HG02885 (cell line): ENCODE results near the gene PPCDC.

Source experiments
- ATAC-seq: cut with Tn5 transposase; IDR thresholded peaks from one replicate; pipeline ENCODE4 v1.9.1; 2021; ENCODE audit warnings: mild to moderate bottlenecking; ENCODE audit not compliant: unreplicated experiment, poor library complexity

PPCDC gene

DNA sequence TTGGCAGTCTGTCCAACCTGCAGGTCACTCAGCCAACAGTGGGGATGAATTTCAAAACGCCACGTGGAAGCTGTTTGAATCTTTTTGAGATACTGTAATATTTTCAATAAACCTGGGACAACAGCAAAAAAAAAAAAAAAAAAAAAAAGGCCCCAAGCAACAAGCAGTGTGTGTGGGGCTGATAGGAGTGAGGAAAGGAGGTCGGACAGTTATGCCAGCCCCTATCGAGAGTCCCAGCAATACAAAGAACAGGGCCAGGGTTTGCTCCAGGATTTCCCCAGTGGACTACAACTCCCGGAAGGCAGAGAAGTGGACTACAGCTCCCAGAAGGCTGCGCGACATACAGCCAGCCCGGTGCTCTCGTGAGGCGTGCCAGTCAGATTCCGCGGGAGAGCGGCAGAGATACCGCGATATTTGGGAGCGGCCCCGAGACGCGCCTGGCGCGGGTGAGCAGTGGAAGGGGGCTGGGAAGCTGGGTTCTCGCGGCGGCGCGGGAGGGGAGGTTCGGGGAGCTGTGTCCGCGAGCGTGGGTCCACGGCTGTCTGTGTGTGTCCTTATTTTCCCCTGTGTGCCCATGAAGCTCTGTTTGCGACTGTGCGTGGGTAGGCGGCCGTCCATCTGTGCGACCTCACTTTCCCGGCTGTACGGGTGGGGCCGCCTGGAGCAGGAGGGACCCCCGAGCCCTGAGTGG, at the start of gene PPCDC:
PPCDC (plus strand) TSS at position 410 of the 691 bp plus-strand sequence. CDS start 4,729 bp downstream, outside the sequence.
- ATAC-seq, result peak; percentile 96

DNA sequence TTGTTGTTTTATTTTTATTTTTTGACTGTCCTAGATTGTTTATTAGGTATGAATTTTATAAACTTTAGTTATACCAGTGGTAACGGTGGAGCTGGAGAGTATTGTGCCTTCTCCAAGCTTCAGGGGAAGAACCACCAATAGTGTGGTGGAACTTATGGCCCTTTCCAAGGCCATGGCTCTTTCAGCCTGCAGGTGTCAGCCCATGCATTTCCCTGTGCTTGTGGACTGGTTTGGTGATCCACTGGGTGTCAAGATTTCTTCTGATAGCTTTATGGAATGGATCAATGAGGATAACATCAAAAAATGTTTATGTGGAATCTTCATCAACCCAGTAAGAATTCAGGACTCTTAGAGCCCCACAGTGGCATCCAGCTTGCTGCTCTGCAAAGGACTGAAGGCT, 47.2 kb upstream of the PPCDC start:
- ATAC-seq, result no peak

- no peak for ATAC-seq
Observed at GRCh38 chr15:74977599-74977998, 45.8 kb upstream of the PPCDC start.

DNA sequence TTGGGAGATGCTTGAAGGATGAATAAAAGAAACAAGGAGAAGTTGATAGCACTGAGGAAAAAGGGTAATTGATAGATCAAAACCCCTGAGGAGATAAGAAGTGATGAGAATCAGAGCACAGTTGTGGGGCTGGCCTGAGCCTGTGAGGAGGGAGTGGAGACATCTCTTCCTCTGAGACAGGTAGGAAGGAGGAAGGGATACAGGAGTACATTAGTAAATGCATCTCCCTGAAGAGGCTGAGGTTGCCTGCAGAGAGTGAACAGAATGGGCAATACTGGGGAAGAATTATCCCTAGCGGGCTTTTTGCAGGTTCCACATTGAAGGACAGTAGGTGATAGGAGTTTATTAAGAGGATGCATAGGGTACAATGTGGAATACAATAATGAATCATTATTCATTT, 45.3 kb upstream of the PPCDC start:
- ATAC-seq, result no peak

DNA sequence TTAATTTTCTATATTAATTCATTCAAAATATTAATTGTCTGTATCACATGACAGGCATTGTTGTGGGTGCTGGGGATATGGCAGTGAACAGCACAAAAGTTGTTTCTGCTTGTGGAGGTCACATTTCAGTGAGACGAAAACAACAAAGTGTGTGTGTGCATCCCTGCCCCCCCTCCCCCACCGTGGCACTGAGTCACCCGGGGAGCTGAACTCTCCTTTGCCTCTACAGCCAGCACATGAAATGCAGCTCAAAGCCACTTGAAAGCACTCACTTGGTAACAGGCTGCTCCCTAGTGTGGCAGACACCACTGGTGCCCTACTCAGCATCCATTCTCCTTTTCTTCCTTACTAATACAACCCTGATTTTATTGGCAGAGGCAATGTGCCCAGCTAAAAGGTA, 44.9 kb upstream of the PPCDC start:
- no peak for ATAC-seq

GRCh38 chr15:74982183-74982582, 41.2 kb upstream of the PPCDC start:
- no peak for ATAC-seq

GRCh38 chr15:74983725-74984231, 39.6 kb upstream of the PPCDC start:
- ATAC-seq, result no peak

- no peak for ATAC-seq
Observed at GRCh38 chr15:74988007-74988800, 35.2 kb upstream of the PPCDC start.

DNA sequence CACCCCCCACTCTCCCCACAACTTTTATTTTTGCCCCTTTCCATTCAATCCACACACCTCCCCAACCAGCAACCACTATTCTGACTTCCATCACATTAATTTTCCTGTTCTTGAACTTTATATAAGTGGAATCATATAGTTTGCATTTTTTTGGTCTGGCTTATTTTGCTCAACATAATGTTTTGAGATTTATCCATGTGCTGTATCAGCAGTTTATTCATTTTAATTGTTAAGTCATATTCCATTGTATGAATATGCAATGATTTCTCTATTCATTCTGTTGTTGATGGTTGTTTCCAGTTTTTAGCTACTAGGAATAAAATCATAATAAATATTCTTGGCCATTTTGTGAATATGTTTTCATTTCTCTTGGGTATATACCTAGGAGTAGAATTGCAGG, 33.9 kb upstream of the PPCDC start:
- no peak for ATAC-seq

DNA sequence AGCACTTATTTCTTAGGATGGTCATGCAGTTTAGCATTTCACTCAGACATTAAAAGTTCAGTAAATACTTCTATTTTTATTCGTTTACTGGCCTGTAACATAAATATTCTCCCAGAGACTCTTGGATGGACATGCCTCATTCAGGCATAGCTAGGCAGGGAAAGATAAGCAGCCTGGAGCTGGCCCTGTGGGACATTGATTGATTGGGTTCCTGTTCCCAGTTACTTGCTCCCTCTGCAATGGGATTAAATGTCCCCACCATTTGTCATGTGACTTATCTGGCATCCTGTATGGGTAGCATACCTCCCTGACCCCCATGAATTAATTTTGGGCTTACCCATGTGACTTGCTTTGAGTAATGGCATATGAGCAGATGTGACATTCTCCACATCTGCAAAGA, 30.8 kb upstream of the PPCDC start:
- no peak for ATAC-seq

DNA sequence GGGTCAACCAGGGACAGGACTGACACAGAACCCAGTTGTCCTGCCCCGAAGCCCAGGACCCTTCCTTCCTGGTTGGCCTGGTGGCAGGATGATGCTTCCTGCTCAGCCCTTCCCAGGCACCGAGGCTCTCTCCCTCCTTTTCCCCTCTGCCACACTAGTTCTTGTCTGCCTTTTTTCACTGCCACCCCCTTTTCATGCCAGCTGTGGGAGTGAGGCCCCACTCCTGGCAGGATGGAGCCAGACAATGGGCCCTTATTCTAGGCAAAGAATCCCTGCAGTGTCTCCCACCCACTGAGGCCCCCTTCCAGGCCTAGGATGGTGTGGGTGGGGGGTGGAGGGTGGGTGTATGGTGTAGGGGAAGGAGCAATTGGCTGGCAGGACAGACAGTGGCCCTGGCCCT, 29.2 kb upstream of the PPCDC start:
- no peak for ATAC-seq

DNA sequence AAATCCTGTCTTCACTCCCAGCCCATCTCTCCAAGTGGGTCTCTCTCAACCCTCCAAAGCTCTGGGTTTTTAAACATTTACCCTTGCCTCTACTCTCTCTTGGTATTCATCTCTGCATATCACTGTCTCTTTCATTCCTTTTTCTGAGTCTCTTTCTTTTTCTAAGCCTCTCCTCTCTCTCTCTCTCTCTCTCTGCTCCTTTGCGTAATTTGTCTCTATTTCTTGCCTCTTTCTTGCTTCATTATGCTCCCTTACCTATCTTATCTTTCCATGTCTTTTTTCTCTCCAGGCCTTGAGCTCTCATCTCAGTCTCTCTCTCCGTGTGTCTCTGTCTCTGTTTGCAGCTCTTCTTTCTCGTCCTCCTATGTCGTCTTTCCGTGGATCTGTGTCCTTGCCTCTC, 28.7 kb upstream of the PPCDC start:
- no peak for ATAC-seq

DNA sequence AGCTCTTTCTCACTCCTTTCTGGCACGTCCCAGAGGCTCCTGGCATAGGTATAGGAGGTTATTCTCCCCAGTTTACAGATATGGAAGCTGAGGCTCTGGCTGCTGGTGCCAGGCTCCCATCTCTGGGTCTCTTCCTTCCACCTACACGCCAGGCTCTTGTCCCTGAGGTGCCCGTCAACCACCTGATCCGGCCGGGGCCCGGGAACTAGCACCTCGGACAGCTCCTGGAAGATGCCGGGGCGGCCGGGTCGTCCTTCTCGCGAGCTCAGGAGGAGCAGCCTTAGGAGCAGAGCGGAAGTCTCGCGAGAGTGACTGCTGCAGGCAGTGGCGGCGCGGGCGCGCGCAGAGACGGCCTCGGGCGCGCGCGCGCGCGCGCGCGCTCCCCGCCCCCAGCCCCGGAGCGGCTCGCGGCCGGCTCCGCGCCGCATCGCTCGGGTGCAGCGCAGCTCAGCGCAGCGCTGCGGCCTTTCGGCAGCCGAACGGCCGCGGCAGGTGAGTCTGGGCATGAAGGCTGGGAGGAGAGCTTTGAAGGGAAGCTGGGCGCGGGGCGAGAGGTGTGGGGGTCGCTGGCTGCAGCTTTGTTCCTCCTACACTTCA, 28.1 kb upstream of the PPCDC start, which contains the start of gene SCAMP5:
SCAMP5 (plus strand) TSS at position 382 of the 597 bp plus-strand sequence. CDS start 16,277 bp downstream, outside the sequence.
- peak; percentile 69 for ATAC-seq

DNA sequence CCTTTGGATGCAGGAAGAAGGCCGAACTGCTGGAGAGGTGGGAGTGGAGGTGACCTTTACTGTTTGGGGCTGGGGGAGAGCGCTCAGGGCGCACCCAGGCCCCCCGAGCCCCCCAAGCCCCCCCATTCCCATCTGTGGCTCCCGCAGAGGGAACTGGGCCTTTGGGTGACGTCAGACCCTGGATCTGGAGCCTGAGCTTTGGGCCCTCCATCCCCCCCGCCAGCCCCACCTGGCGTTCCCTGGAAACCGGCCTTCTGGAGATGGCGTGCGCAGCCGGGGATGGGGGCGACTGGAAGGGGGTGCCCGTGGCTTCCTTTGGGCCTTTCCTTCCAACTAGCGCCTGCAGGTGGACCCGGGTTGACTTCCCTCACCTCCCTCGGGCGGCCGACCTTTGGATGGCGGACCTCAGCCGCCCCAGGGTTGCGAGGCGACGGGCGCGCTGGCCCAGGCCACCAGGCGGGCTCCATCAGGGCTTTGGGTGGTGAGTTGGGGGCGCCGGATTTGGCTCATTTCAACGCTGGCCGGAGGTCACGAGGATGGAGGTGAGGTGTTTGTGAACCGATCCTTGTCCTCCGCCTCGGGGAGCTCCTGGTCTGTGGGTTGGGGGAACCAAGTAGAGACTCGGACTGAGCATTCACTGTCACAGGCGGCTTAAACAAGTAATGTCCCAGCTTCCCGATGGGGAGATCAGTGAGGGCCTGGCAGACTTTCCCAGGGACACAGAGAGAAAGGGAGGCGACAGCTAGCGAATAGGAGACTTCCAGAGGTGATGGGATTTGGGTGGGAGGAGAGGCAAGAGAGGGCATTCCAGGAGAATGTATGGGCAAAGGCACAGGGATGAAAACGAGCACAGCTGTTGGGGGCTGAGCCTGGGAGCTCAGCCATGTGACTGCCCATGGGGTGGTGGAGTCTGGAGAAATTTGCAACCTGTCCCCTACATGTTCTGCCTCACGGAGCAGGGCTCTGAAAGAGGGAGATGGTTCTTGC, 27.3 kb upstream of the PPCDC start:
- no peak for ATAC-seq

DNA sequence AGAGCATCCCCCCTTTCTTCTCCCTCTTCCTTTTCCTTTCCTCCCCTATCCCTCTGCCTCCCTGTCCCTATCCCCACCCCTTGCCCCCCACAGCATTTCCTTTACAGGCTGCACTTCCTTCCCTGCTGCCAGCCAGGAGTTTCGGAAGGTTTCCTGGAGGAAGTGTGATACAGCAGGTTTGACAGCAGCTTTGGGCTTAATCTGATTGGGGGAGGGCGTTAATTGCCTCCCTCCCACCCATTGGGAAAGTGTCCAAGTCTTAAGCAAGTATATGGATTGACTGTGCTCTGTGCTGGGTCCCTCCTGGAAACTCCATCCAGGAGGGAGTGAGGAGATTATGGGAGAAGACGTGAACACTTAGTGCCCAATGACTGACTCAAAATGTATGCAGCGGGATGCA, 26.2 kb upstream of the PPCDC start:
- ATAC-seq, result no peak

- ATAC-seq, result no peak
Observed at GRCh38 chr15:74997543-74997942, 25.8 kb upstream of the PPCDC start.

DNA sequence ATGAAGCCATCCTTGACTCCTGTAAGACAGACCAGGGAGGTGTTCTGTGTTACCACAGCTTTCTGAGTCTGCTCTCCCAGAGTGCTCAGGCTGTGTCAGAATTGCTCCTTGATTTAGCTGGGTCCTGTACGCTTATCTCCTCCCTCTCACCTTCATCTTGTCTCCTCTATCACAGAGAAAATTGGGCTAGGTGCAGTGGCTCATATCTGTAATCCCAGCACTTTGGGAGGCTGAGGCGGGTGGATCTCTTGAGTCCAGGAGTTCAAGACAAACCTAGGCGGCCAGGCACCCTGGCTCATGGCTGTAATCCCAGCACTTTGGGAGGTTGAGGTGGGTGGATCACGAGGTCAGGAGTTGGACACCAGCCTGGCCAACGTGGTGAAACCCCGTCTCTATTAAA, 22.1 kb upstream of the PPCDC start:
- ATAC-seq, result no peak

GRCh38 chr15:75002398-75002797, 21.0 kb upstream of the PPCDC start:
- no peak for ATAC-seq

DNA sequence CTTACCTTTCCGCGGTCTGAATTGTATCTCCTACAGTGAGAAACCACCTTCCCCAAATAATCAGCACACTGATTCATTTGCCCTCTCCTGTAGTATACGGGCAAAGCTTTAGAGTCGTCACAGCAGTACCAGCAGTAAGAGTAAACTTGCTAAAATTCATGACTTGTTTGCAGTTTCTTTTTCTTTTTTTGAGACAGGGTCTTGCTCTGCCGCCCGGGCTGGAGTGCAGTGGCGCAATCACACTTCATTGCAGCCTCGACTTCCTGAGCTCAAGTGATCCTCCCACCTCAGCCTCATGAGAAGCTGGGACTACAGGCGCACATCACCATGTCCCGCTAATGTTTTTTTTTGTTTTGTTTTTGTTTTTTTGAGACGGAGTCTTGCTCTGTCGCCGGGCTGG, 16.2 kb upstream of the PPCDC start:
- ATAC-seq, result no peak

DNA sequence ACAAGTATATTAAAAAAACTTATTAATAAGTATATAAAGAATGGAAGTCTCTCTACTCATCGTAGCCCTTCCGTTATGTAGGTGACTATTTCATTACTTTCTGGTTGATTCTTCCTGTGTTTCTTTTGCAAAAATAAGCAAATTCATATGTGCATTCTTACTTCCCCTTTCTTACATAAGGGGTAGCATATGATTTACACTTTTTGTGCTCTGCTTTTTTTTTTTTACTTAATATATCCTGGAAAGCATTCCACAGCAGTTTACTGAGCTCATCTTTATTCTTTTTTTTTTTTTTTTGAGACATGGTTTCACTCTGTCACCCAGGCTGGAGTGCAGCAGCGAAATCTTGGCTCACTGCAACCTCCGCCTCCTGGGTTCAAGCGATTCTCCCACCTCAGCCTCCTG, 15.2 kb upstream of the PPCDC start:
- peak; percentile 31 for ATAC-seq
